ENCODE data around the gene FLAD1.
"Not testable (repeated sequence)": the region's sequence is repeated elsewhere in the genome, so short reads cannot be mapped to it uniquely, and the experiment has no call there.

Gene FLAD1

DNA sequence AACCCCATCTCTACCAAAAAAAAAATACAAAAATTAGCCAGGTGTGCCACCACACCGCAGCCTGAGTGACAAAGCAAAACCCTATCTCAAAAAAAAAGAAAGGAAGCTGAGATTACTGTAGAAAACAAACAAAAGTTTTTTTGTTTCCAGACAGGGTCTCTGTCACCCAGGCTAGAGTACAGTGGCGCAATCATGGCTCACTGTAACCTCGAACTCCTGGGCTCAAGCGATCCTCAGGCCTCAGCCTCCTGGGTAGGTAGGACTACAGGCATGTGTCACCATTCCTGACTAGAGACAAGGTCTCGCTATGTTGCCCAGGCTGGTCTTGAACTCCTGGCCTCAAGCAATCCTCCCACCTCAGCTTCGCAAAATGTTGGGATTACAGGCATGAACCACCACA, 18.8 kb upstream of the FLAD1 start:
- DNase-seq = no peak
- in situ Hi-C loops (cut with MboI; ENCODE audit: low pct_unique_long_range_greater_than_20kb, low sequenced_read_pairs) = no loop called here

DNA sequence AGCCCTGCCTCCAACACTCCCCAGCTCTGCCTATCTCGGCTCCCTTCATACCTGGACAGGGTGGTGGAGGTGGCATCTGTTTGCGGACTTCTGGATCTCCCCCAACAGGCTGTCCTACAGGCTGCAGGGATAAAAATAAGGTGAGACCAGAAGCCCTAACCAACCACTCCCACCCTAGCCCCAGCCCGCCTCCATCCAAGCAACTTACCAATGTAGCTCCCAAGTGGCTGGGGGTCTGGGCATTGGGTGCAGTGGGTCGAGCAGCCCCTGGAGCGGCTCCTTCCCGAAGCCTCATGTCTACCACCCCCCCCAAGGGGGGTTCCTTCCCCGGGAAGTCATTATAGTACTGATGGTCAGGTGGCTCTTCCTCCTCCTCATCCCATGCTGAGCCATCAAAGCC, 17.0 kb upstream of the FLAD1 start:
- no peak for DNase-seq
- in situ Hi-C loops (cut with MboI; ENCODE audit: low pct_unique_long_range_greater_than_20kb, low sequenced_read_pairs) = no loop called here

DNA sequence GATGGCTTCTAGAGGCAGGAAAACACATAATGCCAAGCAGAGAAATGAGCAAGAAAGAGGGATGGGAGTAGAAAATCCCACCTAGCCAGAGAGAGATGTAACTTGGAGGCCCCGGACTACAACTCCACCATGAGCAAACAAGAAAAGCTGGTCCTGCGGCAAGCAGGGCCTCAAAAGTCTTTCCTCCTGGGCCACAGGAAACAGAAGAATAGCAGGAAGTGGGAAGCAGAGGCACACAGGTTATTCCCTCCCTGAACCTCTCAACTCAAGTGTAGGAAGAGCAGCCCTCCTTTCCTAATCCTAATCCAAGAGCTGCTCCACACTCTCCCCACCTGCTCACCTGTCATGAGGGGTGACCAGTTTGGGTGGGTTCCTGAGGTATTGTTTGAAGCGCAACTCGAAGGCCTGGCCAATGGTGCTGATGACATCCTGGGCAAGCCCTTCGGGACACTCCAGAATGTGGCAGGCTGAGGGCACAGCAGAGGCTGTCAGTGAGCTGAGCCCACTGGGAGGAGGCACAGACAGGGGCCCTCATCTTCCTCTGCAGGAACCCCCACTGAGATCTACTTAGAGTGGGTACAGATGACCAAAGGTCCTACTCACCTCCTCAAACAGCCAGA, 15.7 kb upstream of the FLAD1 start:
- no peak for DNase-seq
- in situ Hi-C loops (cut with MboI; ENCODE audit: low pct_unique_long_range_greater_than_20kb, low sequenced_read_pairs) = no loop called here

DNA sequence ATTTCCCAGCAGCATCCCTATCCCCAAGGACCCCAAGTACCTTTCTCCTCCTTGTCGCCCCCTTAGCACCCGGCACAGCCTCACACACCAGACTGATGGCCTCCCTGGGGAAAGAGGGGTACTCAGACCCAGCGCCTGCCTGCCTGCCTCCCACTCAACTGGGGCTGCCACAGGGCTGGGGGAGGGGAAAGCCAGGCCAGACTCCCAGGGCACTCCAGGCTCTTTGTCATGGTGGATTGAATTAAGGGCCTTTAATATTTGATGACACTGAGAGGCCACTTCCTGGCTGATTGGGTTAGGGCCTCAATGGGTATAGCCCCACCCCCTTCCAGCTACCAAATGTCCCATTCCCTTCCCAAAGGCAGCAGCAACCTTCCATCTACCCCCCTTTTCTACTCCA, 14.4 kb upstream of the FLAD1 start:
- in situ Hi-C loops (cut with MboI; ENCODE audit: low pct_unique_long_range_greater_than_20kb, low sequenced_read_pairs) = no loop called here
- DNase-seq = no peak

DNA sequence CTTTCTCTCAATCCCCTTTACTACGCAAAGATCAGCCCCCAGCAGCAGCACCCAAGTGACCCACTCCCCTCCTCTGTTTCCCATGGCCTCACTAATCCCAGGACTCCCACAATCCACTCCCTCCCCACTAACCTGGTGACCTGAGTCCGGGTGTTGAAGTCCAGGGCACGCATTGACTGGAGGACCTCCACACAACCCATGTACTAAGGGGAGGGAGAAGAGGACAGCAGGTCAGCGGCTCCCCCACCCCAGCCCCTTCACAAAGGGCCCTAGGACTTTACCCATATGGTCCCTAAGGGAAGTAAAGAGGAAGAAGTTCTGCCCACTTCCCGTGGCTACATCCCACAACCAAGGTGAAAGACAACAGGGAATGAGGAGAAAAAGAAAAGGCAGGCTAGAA, 13.9 kb upstream of the FLAD1 start:
- no peak for DNase-seq
- in situ Hi-C loops (cut with MboI; ENCODE audit: low pct_unique_long_range_greater_than_20kb, low sequenced_read_pairs) = no loop called here

DNA sequence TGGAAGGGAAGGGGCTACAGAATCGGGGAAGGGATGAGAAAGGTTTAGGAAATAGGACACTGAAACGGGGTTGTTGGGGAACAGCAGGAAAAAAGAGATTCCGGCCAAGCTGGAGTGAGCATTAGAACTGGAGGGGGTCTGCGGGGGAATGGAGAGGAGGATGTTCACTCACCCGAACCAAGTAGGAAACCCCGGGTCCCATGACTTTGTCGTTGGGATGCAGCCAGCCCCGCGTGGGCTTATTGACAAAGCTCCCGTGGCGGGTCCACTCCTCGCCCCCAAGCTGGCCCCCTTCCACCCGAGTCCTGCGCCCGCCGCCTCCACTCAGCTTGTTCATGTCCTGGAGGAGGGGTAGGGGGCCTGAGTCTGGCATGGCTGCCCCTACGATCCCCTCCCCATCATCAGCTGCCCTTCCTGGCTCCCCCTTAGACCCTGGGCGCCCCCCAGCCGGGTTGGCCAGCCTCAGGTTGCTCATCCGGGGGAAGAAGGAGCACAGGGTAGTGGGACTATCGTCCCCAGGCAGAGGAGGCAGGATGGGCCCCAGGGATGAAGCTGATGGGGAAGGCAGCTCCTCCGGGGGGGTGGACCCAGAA, 13.2 kb upstream of the FLAD1 start:
- no peak for DNase-seq
- in situ Hi-C loops (cut with MboI; ENCODE audit: low pct_unique_long_range_greater_than_20kb, low sequenced_read_pairs) = no loop called here

DNA sequence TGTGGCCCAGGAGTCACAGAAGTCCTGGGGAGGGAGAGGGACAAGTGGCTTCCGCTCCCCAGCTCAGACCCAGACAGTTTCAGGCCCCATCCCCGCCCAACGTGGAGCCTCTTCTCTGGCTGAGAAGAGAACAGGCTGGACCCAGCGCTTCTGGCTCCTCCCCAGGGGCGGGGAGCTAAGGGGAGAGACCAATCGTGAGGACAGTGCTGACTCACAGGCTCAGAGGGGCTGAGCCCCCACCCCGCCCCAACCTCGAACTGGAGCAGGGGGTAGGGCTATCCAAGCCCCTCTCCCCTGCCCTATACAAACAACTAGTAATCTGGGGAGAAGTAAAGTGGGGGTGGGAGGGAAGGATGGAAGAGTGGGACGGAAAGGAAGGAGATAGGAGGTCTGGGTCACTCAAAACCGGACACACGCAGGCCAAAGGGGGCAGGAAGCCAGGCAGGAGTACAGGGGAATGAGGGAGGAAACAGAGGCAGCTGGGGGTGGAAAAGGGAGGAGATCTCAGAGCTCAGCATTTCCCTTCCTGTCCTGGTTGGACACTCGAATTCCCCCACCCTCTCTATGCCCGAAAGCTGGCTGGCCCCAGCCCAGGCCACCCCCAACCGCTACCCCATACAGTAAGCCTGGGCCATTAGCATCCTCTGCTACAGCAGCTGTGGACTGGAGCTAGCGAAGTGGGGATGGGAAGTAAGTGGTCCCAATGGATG, 12.4 kb upstream of the FLAD1 start, which contains the start of gene SHC1:
Gene SHC1 (minus strand): TSS at position 117 of the 710 bp plus-strand sequence. CDS start 221 bp downstream, outside the sequence.
- DNase-seq = no peak
- in situ Hi-C loops (cut with MboI; ENCODE audit: low pct_unique_long_range_greater_than_20kb, low sequenced_read_pairs) = no loop called here

DNA sequence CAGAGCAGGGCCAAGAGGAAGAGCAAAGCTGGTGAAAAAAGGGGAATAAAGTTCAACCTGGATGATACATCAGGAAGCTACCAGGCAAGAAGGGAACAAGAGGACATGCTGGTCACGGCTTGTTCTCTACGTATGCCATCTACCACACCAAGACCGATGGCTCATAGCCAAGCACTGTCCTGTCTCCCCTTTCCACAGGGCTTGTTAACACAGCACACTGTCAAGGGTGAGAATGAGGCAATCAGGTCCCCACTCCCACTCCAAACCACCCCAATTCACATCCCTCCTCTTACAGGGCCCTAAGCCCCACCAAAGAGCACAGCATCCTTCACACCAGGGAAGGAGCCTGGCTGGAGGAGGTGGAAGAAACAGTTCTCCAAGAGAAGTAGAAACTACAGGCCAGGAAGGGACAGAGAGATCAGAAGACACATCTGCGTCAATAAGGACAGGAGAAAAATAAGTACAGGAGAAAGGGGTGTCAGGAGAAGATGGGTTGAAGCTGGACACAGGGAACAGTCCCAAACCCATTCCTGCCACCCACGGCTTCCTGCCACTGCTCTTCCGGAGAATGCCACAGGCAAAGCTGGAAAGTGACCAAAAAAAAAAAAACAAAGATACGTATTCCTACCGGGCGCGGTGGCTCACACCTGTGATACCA, 11.7 kb upstream of the FLAD1 start:
- in situ Hi-C loops (cut with MboI; ENCODE audit: low pct_unique_long_range_greater_than_20kb, low sequenced_read_pairs) = no loop called here

DNA sequence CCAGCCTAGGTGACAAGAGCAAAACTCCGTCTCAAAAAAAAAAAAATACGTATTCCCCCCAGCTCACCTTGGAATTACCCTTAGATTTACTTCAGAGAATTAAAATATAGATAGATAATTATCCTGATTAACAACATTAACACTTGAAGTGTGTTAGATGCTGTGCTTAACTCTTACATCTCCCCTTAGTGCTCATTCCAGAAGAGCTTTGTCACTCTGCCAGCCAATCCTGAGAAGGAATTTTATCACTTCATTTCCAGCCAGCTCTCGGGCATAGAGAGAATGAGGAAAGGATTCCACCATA, 11.0 kb upstream of the FLAD1 start:
- DNase-seq = no peak
- in situ Hi-C loops (cut with MboI; ENCODE audit: low pct_unique_long_range_greater_than_20kb, low sequenced_read_pairs) = no loop called here

More for the DNA sequence above, 11.7 kb upstream of the FLAD1 start:
- DNase-seq = no peak

DNA sequence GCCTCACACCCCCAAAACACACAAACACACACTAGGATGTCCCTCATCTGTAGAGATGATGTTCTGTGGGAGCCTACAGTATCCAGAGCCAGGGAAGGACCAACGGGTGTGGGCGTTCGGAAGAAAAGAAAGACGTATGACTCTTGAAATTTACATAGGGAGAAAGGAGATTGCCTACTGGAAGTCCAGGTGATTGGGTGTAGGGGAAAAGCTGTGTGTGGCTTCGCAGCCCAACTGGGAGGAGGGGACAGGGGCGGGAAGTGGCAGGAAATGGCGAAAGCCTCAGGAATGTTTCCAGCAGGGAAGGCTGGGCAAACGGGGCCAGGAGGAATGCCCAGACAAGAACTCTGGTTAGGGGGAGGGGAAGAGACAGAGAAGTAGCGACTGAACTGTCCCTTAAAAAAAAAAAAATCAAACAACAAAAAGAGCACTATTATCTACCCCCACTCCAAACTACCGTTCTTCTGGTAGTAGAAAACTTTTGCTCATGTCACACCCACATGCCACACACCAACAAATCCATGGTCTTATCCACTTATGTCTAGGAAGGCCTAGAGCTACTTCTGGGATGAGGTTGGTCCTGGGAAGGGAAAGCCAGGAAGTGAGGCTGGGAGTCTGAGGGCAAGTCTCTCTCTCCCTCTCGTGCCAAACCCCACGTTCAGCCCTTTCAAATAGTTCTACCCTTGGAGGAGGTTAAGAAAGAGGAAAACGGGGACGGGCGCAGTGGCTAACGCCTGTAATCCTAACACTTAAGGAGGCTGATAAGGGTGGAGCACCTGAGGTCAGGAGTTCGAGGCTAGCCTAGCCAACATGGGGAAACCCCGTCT, 10.4 kb upstream of the FLAD1 start:
- in situ Hi-C loops (cut with MboI; ENCODE audit: low pct_unique_long_range_greater_than_20kb, low sequenced_read_pairs) = no loop called here

DNA sequence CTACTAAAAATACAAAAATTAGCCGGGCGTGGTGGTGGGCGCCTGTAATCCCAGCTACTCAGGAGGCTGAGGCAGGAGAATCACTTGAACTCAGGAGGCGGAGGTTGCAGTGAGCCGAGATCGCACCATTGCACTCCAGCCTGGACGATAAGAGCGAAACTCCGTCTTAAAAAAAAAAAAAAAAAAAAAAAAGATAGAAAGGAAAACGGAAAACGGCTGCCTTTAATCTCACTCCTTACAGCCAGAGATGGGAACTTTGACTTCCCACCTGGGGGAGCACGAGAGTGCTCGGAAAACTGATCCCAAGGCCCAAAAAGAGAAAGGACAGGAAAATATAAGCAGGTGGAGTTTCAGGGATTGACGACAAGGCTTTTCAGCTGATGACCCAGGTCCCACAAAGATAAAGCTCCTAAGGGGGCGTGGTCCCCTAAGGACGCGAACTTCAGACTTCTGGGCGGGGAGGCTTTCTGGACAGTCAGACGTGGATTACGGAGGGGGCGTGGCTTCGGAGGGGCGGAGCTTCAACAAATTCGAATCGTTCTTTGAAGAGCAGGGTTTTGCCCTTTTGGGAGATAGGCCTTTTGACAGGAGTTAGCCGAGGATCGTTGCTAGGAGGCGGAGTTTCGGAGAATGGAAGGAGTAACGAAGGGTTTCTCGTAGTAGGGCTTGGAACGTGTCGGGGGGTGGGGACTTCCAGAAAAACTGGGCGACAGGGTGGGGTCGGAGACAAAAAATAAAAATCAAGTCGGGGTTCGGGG, 9.6 kb upstream of the FLAD1 start:
- peak; percentile 93 for DNase-seq
- in situ Hi-C loops (cut with MboI; ENCODE audit: low pct_unique_long_range_greater_than_20kb, low sequenced_read_pairs) = no loop called here

More for the DNA sequence above, 10.4 kb upstream of the FLAD1 start:
- DNase-seq = no peak

DNA sequence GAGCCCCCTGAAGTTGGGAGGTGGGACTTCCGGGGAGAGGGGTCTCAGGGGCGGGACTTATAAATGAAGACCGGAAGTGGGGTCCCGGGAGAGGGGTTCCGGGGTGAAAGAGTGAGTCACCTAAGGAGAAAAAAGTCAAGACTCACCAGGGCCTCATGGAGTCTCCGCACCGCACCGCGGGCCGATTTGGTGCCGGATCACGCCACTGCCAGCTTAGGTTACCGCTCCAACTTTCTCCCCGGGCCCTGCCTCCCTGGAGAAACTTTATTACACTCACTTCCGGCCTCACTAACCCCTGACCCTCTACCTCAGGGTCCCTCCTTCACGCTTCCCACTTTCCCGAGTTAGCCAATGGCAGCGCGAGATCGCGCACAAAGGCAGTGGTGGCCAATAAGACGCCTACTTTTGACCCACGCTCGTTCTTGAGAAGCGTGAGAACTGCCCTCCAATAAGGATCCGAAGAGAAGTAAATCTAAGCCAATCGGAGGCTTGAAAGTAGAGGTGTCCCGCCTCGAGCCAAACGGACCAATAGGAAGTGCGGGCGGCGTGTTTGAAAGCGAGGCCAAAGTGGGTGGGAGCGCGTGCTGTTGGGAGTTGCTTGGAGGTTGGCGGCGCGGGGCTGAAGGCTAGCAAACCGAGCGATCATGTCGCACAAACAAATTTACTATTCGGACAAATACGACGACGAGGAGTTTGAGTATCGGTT, 8.9 kb upstream of the FLAD1 start, which contains the start of gene CKS1B:
Gene CKS1B (plus strand): TSS at position 580 of the 706 bp plus-strand sequence. CDS start 65 bp downstream, at position 645.
- in situ Hi-C loops (cut with MboI; ENCODE audit: low pct_unique_long_range_greater_than_20kb, low sequenced_read_pairs) = no loop called here
- DNase-seq = peak; percentile 99

DNA sequence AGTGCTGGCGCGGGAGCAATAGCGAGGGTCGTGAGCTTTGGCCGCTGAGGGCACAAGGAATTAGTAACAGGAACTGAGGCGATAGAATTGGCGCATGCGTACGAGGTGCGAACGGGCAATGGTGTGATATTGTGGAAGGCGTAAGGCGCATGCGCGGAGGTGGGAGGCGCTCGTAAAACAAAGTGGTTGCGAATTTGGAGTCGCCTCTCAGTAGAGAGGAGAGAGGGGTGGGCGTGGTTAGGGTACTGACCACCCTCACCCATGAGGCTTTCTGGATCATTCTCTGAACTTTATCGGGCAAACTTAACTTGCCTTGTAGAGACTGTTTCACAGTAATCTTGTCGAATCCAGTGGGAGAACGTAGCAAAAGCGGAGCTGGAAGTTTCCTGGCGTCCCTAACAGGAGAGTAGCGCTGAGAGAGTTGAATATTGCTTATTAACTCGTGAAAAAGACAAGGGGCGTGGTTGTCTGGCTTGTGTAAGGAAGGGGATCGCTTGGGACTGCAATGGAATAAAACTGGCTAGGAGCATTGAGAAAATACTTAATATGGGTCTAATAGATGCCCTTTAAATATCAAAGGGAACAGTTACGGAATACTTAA, 8.2 kb upstream of the FLAD1 start:
- in situ Hi-C loops (cut with MboI; ENCODE audit: low pct_unique_long_range_greater_than_20kb, low sequenced_read_pairs) = no loop called here

DNA sequence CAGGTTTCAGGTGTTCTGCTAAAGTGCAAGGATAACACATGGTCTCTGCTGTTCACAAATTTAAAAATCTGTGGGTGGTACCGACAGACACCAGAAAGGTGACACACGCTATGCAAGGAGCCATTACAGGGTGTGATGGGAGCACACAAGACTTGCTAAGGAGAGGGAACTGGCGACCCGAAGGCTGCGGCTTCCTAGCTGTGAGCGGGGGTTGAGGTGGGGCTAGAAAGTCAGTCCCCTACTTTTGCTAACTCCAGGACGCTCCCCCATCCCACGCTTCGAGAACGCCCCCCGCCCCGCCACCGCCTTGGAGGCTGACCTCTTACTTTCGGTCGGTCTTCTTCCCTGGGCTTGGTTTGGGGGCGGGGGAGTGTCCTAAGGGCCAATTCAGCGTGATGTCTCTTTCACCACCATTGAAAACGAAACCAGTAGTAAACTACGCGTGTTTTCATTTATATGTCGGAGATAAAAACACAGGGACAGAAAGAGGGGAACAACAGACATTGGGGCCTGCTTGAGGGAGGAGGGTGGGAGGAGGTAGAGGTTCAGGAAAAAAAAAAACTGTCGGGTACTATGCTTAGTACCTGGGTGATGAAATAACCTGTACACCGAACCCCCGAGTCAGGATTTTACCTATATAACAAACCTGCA, 7.6 kb upstream of the FLAD1 start:
- DNase-seq = no peak
- in situ Hi-C loops (cut with MboI; ENCODE audit: low pct_unique_long_range_greater_than_20kb, low sequenced_read_pairs) = no loop called here

More for the DNA sequence above, 8.2 kb upstream of the FLAD1 start:
- peak; percentile 97 for DNase-seq

DNA sequence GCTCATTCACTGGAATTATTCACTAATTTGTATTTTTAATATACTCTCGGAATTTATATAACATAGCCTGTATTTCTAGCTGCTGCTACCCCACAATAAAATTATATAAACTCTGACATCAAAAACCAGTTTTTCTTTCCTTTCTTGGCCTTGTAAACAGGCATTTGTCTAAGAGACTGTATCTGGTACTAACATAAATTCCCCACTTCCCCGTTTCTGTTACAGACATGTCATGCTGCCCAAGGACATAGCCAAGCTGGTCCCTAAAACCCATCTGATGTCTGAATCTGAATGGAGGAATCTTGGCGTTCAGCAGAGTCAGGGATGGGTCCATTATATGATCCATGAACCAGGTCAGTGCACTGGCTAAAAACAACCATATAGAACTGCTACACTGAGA, 5.4 kb upstream of the FLAD1 start:
- in situ Hi-C loops (cut with MboI; ENCODE audit: low pct_unique_long_range_greater_than_20kb, low sequenced_read_pairs); DNase-seq: not testable (repeated sequence)

DNA sequence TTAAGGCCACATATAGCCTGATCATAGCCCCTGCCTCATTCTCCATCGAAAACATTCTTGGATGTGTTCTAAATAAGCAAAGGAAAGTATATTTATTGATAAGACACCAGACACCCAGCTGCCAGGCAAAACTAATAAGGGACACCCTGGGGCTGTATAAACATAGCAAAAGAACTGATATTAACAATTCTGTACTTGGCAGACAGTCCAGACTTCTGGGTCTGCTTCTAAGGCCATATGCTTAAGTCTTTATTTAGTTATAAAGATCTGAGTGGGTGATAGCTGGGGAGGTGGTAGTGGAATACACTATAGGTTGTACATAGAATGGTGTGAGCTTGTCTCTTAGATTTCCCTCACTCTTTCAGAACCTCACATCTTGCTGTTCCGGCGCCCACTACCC, 4.8 kb upstream of the FLAD1 start:
- no peak for DNase-seq
- in situ Hi-C loops (cut with MboI; ENCODE audit: low pct_unique_long_range_greater_than_20kb, low sequenced_read_pairs) = no loop called here

DNA sequence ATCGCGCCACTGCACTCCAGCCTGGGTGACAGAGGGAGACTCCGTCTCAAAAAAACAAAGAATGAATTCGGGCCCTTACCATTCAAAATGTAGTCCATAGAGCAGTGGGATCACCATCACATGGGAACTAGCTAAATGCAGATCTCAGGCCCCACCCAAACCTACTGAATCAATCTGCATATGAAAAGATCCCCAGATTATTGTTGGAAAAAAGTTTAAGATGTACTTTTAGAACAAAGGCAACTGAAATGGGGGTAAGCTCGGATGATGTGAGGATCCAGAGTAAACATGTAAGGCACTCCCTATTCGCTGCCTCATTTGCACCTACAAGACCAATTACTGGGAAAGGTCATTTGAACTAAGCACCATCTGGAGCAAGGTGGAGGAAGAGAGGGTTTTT, 803 bp upstream of the FLAD1 start:
- in situ Hi-C loops (cut with MboI; ENCODE audit: low pct_unique_long_range_greater_than_20kb, low sequenced_read_pairs) = no loop called here
- no peak for DNase-seq

All from KBM-7 (cell line).